ENCODE data around the gene CPLX1.

DNA sequence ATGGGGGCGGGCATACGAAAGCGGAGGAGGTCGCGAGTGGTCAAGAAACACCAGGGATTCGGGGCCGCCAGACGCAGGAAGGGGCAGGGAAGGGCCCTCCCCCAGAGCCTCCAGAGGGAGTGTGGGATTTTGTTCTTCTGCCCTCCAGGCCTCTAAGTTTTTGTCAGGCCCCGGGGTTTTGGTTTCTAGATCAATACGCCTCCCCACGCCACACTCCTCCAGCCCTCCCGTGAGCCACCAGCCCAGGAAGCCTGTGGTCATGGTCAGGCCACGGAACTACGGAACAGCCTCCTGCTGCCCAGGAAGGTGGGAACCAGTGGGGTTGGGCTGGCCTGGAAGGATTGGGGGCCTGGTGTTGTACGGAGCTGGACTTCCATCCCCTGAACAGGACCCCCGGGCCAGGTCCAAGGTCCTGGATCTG is 38.4 kb downstream of the CPLX1 start:
- TF ChIP-seq, protein P1, sequence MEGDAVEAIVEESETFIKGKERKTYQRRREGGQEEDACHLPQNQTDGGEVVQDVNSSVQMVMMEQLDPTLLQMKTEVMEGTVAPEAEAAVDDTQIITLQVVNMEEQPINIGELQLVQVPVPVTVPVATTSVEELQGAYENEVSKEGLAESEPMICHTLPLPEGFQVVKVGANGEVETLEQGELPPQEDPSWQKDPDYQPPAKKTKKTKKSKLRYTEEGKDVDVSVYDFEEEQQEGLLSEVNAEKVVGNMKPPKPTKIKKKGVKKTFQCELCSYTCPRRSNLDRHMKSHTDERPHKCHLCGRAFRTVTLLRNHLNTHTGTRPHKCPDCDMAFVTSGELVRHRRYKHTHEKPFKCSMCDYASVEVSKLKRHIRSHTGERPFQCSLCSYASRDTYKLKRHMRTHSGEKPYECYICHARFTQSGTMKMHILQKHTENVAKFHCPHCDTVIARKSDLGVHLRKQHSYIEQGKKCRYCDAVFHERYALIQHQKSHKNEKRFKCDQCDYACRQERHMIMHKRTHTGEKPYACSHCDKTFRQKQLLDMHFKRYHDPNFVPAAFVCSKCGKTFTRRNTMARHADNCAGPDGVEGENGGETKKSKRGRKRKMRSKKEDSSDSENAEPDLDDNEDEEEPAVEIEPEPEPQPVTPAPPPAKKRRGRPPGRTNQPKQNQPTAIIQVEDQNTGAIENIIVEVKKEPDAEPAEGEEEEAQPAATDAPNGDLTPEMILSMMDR (conservative IDR thresholded peaks at IDR 0.05; ENCODE audit: low read length) = no peak
- no peak for TF ChIP-seq EZH2phosphoT487 (IDR thresholded peaks at IDR 0.05; ENCODE audit: borderline replicate concordance)
